Measurements from ENCODE around the gene ADAM10.

DNA sequence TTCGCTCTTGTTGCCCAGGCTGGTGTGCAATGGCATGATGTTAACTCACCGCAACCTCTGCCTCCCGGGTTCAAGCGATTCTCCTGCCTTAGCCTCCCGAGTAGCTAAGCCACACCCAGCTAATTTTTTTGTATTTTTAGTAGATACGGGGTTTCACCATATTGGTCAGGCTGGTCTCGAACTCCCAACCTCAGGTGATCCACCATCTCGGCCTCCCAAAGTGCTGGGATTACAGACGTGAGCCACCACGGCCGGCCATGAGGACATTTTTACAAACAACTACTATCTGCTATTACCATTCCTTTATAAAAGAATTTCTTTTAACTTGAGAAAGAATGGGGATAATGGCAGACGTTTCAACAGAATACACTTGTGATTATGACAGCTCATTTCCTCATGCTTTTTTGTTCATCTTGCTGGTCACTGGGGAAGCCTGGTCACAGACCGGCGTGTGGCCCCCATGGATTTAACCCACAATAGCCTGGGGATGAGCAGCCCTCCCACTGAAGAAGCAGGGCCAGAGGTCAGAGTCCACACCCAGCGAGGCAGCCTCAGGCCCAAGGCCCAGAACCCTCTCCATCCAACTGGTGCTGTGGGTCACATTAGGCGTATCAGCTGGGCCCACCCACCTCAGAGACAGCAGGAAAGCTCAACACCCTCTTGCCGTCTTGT, 205.7 kb downstream of the ADAM10 start:
- no peak for TF ChIP-seq EZH2 (IDR thresholded peaks at IDR 0.05; ENCODE audit: low read depth)
- TF ChIP-seq, protein P1, sequence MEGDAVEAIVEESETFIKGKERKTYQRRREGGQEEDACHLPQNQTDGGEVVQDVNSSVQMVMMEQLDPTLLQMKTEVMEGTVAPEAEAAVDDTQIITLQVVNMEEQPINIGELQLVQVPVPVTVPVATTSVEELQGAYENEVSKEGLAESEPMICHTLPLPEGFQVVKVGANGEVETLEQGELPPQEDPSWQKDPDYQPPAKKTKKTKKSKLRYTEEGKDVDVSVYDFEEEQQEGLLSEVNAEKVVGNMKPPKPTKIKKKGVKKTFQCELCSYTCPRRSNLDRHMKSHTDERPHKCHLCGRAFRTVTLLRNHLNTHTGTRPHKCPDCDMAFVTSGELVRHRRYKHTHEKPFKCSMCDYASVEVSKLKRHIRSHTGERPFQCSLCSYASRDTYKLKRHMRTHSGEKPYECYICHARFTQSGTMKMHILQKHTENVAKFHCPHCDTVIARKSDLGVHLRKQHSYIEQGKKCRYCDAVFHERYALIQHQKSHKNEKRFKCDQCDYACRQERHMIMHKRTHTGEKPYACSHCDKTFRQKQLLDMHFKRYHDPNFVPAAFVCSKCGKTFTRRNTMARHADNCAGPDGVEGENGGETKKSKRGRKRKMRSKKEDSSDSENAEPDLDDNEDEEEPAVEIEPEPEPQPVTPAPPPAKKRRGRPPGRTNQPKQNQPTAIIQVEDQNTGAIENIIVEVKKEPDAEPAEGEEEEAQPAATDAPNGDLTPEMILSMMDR (conservative IDR thresholded peaks at IDR 0.05): no peak

Data from PC-9 (cell line).